ENCODE measurements around the gene ANKMY1. TPM values are rescaled to one million over a fixed set of nuclear protein-coding genes. Genes with fewer than 3 reads are reported as not detected.
A peak's percentile ranks its signal among the peaks of the same experiment; 100 is the strongest.

The ANKMY1 gene
- total and polyA plus RNA-seq, 2 of the 13 experiments (the other 11 are each of a cell fraction or from before 2014, with no cell fraction given) = 11.7 to 18.8 TPM

- TF ChIP-seq BCL3 (CRISPR knock-in tag; IDR thresholded peaks at IDR 0.05) = no peak
- no peak for TF ChIP-seq MEIS2 (CRISPR knock-in tag; IDR thresholded peaks at IDR 0.05)
- no peak for TF ChIP-seq MZF1 (CRISPR knock-in tag; IDR thresholded peaks at IDR 0.05; ENCODE audit: borderline replicate concordance)
- no peak for TF ChIP-seq CHD2 (IDR thresholded peaks at IDR 0.05; ENCODE audit: low read depth, low read length)
- no peak for TF ChIP-seq ZNF567 (CRISPR knock-in tag; IDR thresholded peaks at IDR 0.05; ENCODE audit: borderline replicate concordance)
- TF ChIP-seq NFE2L2 (IDR thresholded peaks at IDR 0.05; ENCODE audit: low read length) = no peak
- 0 out of 2 replicates have a peak, but pooled peaks have one; percentile 9 for TF ChIP-seq ZNF772 (CRISPR knock-in tag; IDR thresholded peaks at IDR 0.05)
- no peak for TF ChIP-seq ZNF549 (CRISPR knock-in tag; IDR thresholded peaks at IDR 0.05)
- TF ChIP-seq ZNF180 (CRISPR knock-in tag; IDR thresholded peaks at IDR 0.05; ENCODE audit: borderline replicate concordance, low read depth) = no peak
- no peak for TF ChIP-seq HOMEZ (CRISPR knock-in tag; IDR thresholded peaks at IDR 0.05; ENCODE audit: low read depth)
- TF ChIP-seq ZNF660 (CRISPR knock-in tag; IDR thresholded peaks at IDR 0.05; ENCODE audit: borderline replicate concordance, low read depth) = no peak
- TF ChIP-seq TRIM24 (CRISPR knock-in tag; IDR thresholded peaks at IDR 0.05) = no peak
- no peak for TF ChIP-seq ZMYM4 (CRISPR knock-in tag; IDR thresholded peaks at IDR 0.05)
- TF ChIP-seq U2AF1 (optimal IDR thresholded peaks at IDR 0.05; ENCODE audit: low read depth, low read length) = no peak
- no peak for TF ChIP-seq FOXA1 (IDR thresholded peaks at IDR 0.05)
- no peak for TF ChIP-seq FOXA1 (CRISPR knock-in tag; IDR thresholded peaks at IDR 0.05)
- TF ChIP-seq NPAS2 (CRISPR knock-in tag; IDR thresholded peaks at IDR 0.05; ENCODE audit: borderline replicate concordance) = no peak
- no peak for TF ChIP-seq FOXJ3 (CRISPR knock-in tag; IDR thresholded peaks at IDR 0.05; ENCODE audit: borderline replicate concordance)
- 0 out of 2 replicates have a peak, but pooled peaks have one; percentile 15 for TF ChIP-seq PAXIP1 (CRISPR knock-in tag; conservative IDR thresholded peaks at IDR 0.05)
- no peak for TF ChIP-seq GZF1 (CRISPR knock-in tag; IDR thresholded peaks at IDR 0.05)
- no peak for TF ChIP-seq ZNF264 (CRISPR knock-in tag; IDR thresholded peaks at IDR 0.05)
- TF ChIP-seq NR2F2 (IDR thresholded peaks at IDR 0.05; ENCODE audit: borderline replicate concordance, low read depth) = no peak
- peak; percentile 43; the same call in 1 of the 2 replicates for TF ChIP-seq MTA1 (CRISPR knock-in tag; IDR thresholded peaks at IDR 0.05; ENCODE audit: borderline replicate concordance)
- TF ChIP-seq SNAPC2 (CRISPR knock-in tag; IDR thresholded peaks at IDR 0.05) = no peak
- TF ChIP-seq DMAP1 (CRISPR knock-in tag; IDR thresholded peaks at IDR 0.05) = no peak
- no peak for TF ChIP-seq CEBPB (IDR thresholded peaks at IDR 0.05; ENCODE audit: borderline replicate concordance, low read depth, low read length)
These were observed 38.3 kb upstream of the ANKMY1 start (continued) for GRCh38 chr2:240596080-240596460.

Measured in HepG2 (cell line).